NCI-H510A (cell line): ENCODE results near the gene GK.
"Not testable (repeated sequence)": the region's sequence is repeated elsewhere in the genome, so short reads cannot be mapped to it uniquely, and the experiment has no call there.

Source experiments
- DNase-seq: peaks from one replicate; lab custom pipeline; 2025; lab: John Stamatoyannopoulos, UW

The GK gene

GRCh38 chrX:30712214-30712613 is 59.0 kb downstream of the GK start:
- DNase-seq = no peak

- peak; percentile 55 for DNase-seq
Observed at GRCh38 chrX:30713061-30713525, 59.9 kb downstream of the GK start.

GRCh38 chrX:30714138-30714537 is 60.9 kb downstream of the GK start:
- no peak for DNase-seq

- DNase-seq = no peak
Observed at GRCh38 chrX:30715976-30716375, 62.8 kb downstream of the GK start.

- DNase-seq = no peak
Observed at GRCh38 chrX:30733852-30734660, 80.8 kb downstream of the GK start.

GRCh38 chrX:30734782-30735181 is 81.6 kb downstream of the GK start:
- no peak for DNase-seq

- peak; percentile 7 for DNase-seq
Observed at GRCh38 chrX:30735839-30736238, 82.6 kb downstream of the GK start.

- no peak for DNase-seq
Observed at GRCh38 chrX:30741545-30741944, 88.3 kb downstream of the GK start.

- no peak for DNase-seq
Observed at GRCh38 chrX:30748342-30748960, 95.2 kb downstream of the GK start.

GRCh38 chrX:30751497-30751896 is 98.3 kb downstream of the GK start:
- no peak for DNase-seq

- DNase-seq = no peak
Observed at GRCh38 chrX:30762755-30763154, 109.5 kb downstream of the GK start.

GRCh38 chrX:30773764-30774163 is 120.5 kb downstream of the GK start:
- not testable (repeated sequence) for DNase-seq

- DNase-seq = no peak
Observed at GRCh38 chrX:30777575-30777974, 124.4 kb downstream of the GK start.

GRCh38 chrX:30779453-30780030 is 126.3 kb downstream of the GK start:
- DNase-seq = no peak
